Esophagus muscularis mucosa (tissue), 4 donors: Measurements from ENCODE around the gene IQCC. TPM values are rescaled to one million over a fixed set of nuclear protein-coding genes. Genes with fewer than 3 reads are reported as not detected.
A peak's percentile ranks its signal among the peaks of the same experiment; 100 is the strongest.

Source experiments
- DNase-seq: peaks from one replicate; pipeline ENCODE4 v3.0.0-alpha.2; 2017; ENCODE audit errors: extremely low spot score
- H3K27ac ChIP-seq, 4 donors: fragments of 200-600 bp; sonication (generic); replicated peaks in 1 of 4; 1 replicate in 3 of 4; 2 replicates in 1 of 4; pipeline ENCODE4 v1.5.1; 2016 to 2019; ENCODE audit warnings: mild to moderate bottlenecking in 1 of 4
- H3K27me3 ChIP-seq, 4 donors: fragments of 200-600 bp; sonication (generic); one replicate each; pipeline versions ENCODE4 v1.5.1 to v1.6.0; 2016 to 2019
- H3K36me3 ChIP-seq, 4 donors: fragments of 200-600 bp; sonication (generic); one replicate each; pipeline ENCODE4 v1.5.1; 2016 to 2019
- H3K4me1 ChIP-seq, 4 donors: fragments of 200-600 bp; sonication (generic); one replicate each; pipeline ENCODE4 v1.5.1; 2016 to 2019
- H3K4me3 ChIP-seq, 4 donors: fragments of 200-600 bp; sonication (generic); 1 replicate in 2 of 4; 2 replicates in 2 of 4; pipeline ENCODE4 v1.5.1; 2016 to 2019; ENCODE audit warnings: mild to moderate bottlenecking in 4 of 4, moderate library complexity in 1 of 4
- H3K9me3 ChIP-seq, 4 donors: fragments of 200-600 bp; sonication (generic); 1 replicate in 3 of 4; 2 replicates in 1 of 4; pipeline ENCODE4 v1.5.1; 2016 to 2019
- EP300 ChIP-seq: sonication (generic); formaldehyde crosslinking; IDR thresholded peaks from one replicate; pipeline ENCODE4 v1.6.1; 2017; ENCODE audit warnings: antibody characterized with exemption
- POLR2A ChIP-seq: fragments of 450-650 bp; IDR thresholded peaks from one replicate; pipeline ENCODE4 v1.6.1; 2017; ENCODE audit warnings: antibody characterized with exemption, moderate library complexity, mild to moderate bottlenecking, low read depth
- POLR2AphosphoS5 ChIP-seq, 2 donors: sonication (generic); formaldehyde crosslinking; IDR thresholded peaks; one replicate each; pipeline ENCODE4 v1.6.1; 2017; ENCODE audit warnings: antibody characterized with exemption in 2 of 2
- WGBS: methylation state at CpG from one replicate; pipeline ENCODE4 v1.1.5; 2018; 5-methylcytosine and 5-hydroxymethylcytosine counted together
- intact Hi-C: fragments of 100-400 bp; cut with DNase I; formaldehyde crosslinking; loops from one replicate; pipeline ENCODE4 v1.15.1; 2023
- total RNA-seq, 4 donors: library from RNA; depleted of rRNA; stranded (reverse); fragments of >200 nt; gene quantifications; one replicate each; pipeline versions ENCODE4 v1.1.0 to v1.2.1, GENCODE V29; 2016
- TF ChIP-seq, protein P1 (sequence below), 3 experiments: fragments of 200-600 bp in 2 of 3; fragments of 450-650 bp in 1 of 3; sonication (generic) in 2 of 3; IDR thresholded peaks; one replicate each; pipeline ENCODE4 v1.5.1; 2017 to 2019; ENCODE audit warnings: antibody characterized with exemption in 3 of 3, mild to moderate bottlenecking in 2 of 3, moderate library complexity in 1 of 3

The IQCC gene
- total RNA-seq, 4 donors from 2014 or later: 0.66 to 2.1 (median 1.1) TPM

DNA sequence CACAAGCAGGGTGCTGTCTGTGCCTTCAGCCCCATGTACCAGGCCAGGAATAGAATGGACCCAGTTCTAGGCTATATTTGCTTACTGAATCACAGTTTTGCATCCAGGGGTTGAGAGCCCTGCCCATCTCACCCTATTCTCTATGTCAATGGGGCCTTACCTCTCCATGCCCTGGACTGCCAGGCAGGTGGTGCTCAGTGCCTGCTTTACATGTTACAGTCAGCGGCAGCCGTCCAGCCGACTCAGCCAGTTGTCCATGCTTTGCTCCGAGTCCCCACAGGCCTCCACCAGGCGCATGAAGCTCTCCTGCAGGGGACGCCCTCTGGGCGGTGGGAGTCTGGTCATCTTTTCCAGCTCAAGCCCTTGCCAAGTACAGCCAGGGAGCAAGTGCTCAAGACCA lies 29.3 kb downstream of the IQCC start:
- no peaks in the 10 kb centered on the region for H3K27me3 ChIP-seq
- no peak for DNase-seq
- H3K4me3 ChIP-seq: no peak overlapping the region
- H3K4me1 ChIP-seq: peaks cover 1 to 7% (median 4%) of the 10 kb centered on the region in 4 donors
- TF ChIP-seq EP300 (no peak), POLR2AphosphoS5 (IDR thresholded peaks at IDR 0.05) (no peak), POLR2A (no peak)
- TF ChIP-seq, protein P1, sequence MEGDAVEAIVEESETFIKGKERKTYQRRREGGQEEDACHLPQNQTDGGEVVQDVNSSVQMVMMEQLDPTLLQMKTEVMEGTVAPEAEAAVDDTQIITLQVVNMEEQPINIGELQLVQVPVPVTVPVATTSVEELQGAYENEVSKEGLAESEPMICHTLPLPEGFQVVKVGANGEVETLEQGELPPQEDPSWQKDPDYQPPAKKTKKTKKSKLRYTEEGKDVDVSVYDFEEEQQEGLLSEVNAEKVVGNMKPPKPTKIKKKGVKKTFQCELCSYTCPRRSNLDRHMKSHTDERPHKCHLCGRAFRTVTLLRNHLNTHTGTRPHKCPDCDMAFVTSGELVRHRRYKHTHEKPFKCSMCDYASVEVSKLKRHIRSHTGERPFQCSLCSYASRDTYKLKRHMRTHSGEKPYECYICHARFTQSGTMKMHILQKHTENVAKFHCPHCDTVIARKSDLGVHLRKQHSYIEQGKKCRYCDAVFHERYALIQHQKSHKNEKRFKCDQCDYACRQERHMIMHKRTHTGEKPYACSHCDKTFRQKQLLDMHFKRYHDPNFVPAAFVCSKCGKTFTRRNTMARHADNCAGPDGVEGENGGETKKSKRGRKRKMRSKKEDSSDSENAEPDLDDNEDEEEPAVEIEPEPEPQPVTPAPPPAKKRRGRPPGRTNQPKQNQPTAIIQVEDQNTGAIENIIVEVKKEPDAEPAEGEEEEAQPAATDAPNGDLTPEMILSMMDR (IDR thresholded peaks at IDR 0.05): no peak
- H3K36me3 ChIP-seq: peaks cover 24 to 53% (median 42%) of the 10 kb centered on the region in 4 donors
- H3K27ac ChIP-seq: no peak overlapping the region
- no peaks in the 10 kb centered on the region for H3K9me3 ChIP-seq
- WGBS: 93% methylated on average over 5 of the region's 7 CpGs
- intact Hi-C loops: no loop called here

DNA sequence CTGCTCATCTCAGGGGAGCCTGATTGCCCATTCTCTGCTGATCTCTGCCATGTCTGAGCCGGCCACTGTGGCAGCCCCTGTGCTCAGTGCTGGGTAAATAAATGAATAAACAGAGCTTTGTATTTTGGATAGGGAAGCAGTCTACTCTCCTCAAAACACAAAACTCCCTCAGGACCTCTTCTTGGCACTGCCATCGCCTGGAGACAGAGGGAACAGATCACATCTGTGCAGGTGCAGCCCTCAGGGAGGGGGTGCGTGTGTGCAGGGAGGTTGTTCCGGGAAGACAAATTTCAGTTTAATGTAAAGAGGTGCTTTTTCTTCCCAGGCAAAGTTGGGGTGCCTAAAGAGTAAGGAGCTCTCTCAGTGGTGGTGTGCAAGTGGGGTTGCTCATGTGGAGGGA lies 33.9 kb downstream of the IQCC start:
- Histone ChIP-seq H3K36me3 (peaks cover 0 to 9% (median 4%) of the 10 kb centered on the region in 4 donors), H3K9me3 (no peaks in the 10 kb centered on the region), H3K27me3 (no peaks in the 10 kb centered on the region), H3K4me3 (peak overlapping the region in 1 of 4 donors; percentile 67), H3K27ac (peak overlapping the region; percentile 73 to 85 (median 82)), H3K4me1 (peaks cover 25 to 43% (median 34%) of the 10 kb centered on the region in 4 donors)
- DNase-seq: no peak
- TF ChIP-seq, protein P1 (IDR thresholded peaks at IDR 0.05): no peak
- TF ChIP-seq POLR2A (no peak), EP300 (no peak), POLR2AphosphoS5 (IDR thresholded peaks at IDR 0.05) (no peak)
- 71% methylated on average over 4 of the region's 4 CpGs for WGBS
- intact Hi-C loops: no loop called here

DNA sequence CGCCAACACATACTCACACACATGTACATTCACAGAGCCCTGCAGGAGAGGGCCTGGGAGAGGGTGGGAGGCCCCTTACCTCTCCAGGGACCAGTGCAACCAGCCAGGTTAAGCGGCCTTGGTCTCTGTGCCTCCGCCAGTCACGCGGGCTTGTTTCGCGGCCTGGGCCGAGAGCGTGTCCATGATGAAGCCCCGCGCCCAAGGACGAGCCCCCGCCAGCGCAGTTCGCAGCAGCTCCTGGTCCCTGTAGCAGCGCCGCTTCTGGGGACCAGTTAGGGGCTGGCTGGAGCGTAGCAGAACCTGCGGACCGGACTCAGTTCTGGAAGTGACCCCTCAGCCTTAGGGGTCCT lies 34.3 kb downstream of the IQCC start:
- no peak for TF ChIP-seq POLR2A
- no peak for TF ChIP-seq POLR2AphosphoS5 (IDR thresholded peaks at IDR 0.05)
- TF ChIP-seq, protein P1 (IDR thresholded peaks at IDR 0.05): no peak
- TF ChIP-seq EP300: no peak
- H3K27me3 ChIP-seq: no peaks in the 10 kb centered on the region
- no peak for DNase-seq
- intact Hi-C loops: no loop called here
- H3K4me1 ChIP-seq: peaks cover 25 to 43% (median 34%) of the 10 kb centered on the region in 4 donors
- H3K9me3 ChIP-seq: no peaks in the 10 kb centered on the region
- peak overlapping the region; percentile 73 to 85 (median 82) for H3K27ac ChIP-seq
- peak overlapping the region; percentile 63 to 67 (median 67) for H3K4me3 ChIP-seq
- H3K36me3 ChIP-seq: peaks cover 0 to 4% (median 2%) of the 10 kb centered on the region in 4 donors
- 89% methylated on average over 1 of the region's 20 CpGs for WGBS

DNA sequence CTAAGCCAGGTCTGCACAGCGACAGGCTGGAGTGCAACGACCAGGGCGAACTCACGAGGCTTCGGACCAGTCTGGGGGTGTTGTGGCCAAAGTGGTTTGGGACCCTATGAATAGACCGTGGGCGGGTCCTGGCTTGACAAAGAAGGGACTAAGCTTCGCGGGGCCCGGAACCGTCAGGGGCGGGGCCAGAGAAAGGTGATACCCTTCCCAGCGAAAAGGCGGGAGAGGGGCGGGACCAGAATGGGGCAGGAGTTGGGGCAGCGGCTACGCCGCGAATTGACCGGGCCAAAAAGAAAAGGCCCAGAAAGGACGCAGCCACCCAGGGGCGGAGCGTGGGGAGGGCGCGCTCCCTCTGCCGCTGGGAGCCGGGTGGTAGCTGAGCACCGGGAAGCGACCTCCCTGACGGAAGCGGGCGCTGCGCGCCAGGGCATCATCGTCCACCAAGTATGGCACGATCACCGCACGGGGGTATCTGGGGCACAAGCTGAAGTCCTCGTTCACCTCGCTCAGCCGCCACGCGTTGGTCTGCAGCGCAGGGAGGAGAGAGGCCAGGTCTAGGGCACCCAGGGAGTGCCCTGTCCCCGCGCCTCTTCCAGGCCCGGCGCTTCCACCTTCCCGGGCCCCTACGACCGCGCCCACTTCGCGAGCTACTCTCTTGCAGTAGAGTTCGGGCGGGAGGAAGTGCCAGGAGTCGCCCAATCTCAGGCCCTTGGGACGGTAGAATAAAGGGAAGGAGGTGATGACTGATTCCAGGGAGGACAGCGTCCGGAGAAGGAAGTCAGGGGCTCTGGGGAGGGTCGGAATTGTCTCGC lies 34.9 kb downstream of the IQCC start:
- Histone ChIP-seq H3K4me3 (peak overlapping the region; percentile 63 to 67 (median 67)), H3K27me3 (no peaks in the 10 kb centered on the region), H3K9me3 (no peaks in the 10 kb centered on the region), H3K36me3 (no peaks in the 10 kb centered on the region), H3K4me1 (peaks cover 25 to 43% (median 34%) of the 10 kb centered on the region in 4 donors), H3K27ac (peak overlapping the region; percentile 73 to 85 (median 82))
- intact Hi-C loops: no loop called here
- 6% methylated on average over 29 of the region's 62 CpGs for WGBS
- TF ChIP-seq POLR2A: peak; percentile 26
- TF ChIP-seq EP300: no peak
- TF ChIP-seq, protein P1 (IDR thresholded peaks at IDR 0.05): peak; percentile 5 to 43 (median 12)
- peak; percentile 64 to 86 for TF ChIP-seq POLR2AphosphoS5 (IDR thresholded peaks at IDR 0.05)
- DNase-seq: no peak
